Measurements from ENCODE around the gene CDKAL1. TPM values are rescaled to one million over a fixed set of nuclear protein-coding genes. Genes with fewer than 3 reads are reported as not detected.

Gene CDKAL1
- total and polyA plus RNA-seq, 2 of the 13 experiments (the other 11 are each of a cell fraction or from before 2014, with no cell fraction given): 9.5 to 27.7 TPM

- TF ChIP-seq CHD2 (IDR thresholded peaks at IDR 0.05; ENCODE audit: low read depth, low read length): no peak
- TF ChIP-seq PAWR (CRISPR knock-in tag; IDR thresholded peaks at IDR 0.05; ENCODE audit: borderline replicate concordance): no peak
- TF ChIP-seq MTERF4 (CRISPR knock-in tag; IDR thresholded peaks at IDR 0.05): no peak
- TF ChIP-seq ATM (IDR thresholded peaks at IDR 0.05; ENCODE audit: borderline replicate concordance): no peak
- no peak for TF ChIP-seq ZNF512B (CRISPR knock-in tag; IDR thresholded peaks at IDR 0.05; ENCODE audit: borderline replicate concordance)
- TF ChIP-seq DRAP1 (CRISPR knock-in tag; IDR thresholded peaks at IDR 0.05): peak; percentile 60
- TF ChIP-seq, protein P1, sequence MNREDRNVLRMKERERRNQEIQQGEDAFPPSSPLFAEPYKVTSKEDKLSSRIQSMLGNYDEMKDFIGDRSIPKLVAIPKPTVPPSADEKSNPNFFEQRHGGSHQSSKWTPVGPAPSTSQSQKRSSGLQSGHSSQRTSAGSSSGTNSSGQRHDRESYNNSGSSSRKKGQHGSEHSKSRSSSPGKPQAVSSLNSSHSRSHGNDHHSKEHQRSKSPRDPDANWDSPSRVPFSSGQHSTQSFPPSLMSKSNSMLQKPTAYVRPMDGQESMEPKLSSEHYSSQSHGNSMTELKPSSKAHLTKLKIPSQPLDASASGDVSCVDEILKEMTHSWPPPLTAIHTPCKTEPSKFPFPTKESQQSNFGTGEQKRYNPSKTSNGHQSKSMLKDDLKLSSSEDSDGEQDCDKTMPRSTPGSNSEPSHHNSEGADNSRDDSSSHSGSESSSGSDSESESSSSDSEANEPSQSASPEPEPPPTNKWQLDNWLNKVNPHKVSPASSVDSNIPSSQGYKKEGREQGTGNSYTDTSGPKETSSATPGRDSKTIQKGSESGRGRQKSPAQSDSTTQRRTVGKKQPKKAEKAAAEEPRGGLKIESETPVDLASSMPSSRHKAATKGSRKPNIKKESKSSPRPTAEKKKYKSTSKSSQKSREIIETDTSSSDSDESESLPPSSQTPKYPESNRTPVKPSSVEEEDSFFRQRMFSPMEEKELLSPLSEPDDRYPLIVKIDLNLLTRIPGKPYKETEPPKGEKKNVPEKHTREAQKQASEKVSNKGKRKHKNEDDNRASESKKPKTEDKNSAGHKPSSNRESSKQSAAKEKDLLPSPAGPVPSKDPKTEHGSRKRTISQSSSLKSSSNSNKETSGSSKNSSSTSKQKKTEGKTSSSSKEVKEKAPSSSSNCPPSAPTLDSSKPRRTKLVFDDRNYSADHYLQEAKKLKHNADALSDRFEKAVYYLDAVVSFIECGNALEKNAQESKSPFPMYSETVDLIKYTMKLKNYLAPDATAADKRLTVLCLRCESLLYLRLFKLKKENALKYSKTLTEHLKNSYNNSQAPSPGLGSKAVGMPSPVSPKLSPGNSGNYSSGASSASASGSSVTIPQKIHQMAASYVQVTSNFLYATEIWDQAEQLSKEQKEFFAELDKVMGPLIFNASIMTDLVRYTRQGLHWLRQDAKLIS (CRISPR knock-in tag; IDR thresholded peaks at IDR 0.05): no peak
- TF ChIP-seq HNRNPUL1 (IDR thresholded peaks at IDR 0.05; ENCODE audit: low read depth, low read length): no peak
- no peak for TF ChIP-seq MAFG (CRISPR knock-in tag; IDR thresholded peaks at IDR 0.05)
- TF ChIP-seq ATRX (CRISPR knock-in tag; IDR thresholded peaks at IDR 0.05; ENCODE audit: borderline replicate concordance): no peak
- no peak for TF ChIP-seq BRD4 (CRISPR knock-in tag; IDR thresholded peaks at IDR 0.05)
- TF ChIP-seq ATF7-NPFF (CRISPR knock-in tag; IDR thresholded peaks at IDR 0.05; ENCODE audit: low read depth): no peak
- no peak for TF ChIP-seq ZC3H4 (CRISPR knock-in tag; IDR thresholded peaks at IDR 0.05; ENCODE audit: borderline replicate concordance)
- TF ChIP-seq KDM1A (CRISPR knock-in tag; IDR thresholded peaks at IDR 0.05): peak; percentile 95
- no peak for TF ChIP-seq ZNF382 (CRISPR knock-in tag; IDR thresholded peaks at IDR 0.05; ENCODE audit: borderline replicate concordance)
- TF ChIP-seq ELF4 (CRISPR knock-in tag; IDR thresholded peaks at IDR 0.05; ENCODE audit: borderline replicate concordance): no peak
- 0 out of 2 replicates have a peak, but pooled peaks have one; percentile 55 for TF ChIP-seq ZBTB25 (CRISPR knock-in tag; IDR thresholded peaks at IDR 0.05)
- no peak for TF ChIP-seq HOXA7 (CRISPR knock-in tag; IDR thresholded peaks at IDR 0.05)
- no peak for TF ChIP-seq ZNF253 (CRISPR knock-in tag; IDR thresholded peaks at IDR 0.05; ENCODE audit: borderline replicate concordance)
- TF ChIP-seq NPAS2 (CRISPR knock-in tag; IDR thresholded peaks at IDR 0.05; ENCODE audit: borderline replicate concordance): no peak
- no peak for TF ChIP-seq FOXK2 (IDR thresholded peaks at IDR 0.05)
These were observed 469.7 kb downstream of the CDKAL1 start (continued) for GRCh38 chr6:21003780-21004541.
